Activated B cell treated with CpG ODN at 0.5 μM for 24 hours (primary cell): Measurements from ENCODE around the gene C5orf46. TPM values are rescaled to one million over a fixed set of nuclear protein-coding genes. Genes with fewer than 3 reads are reported as not detected.

Source experiments
- ATAC-seq: fragments of 200-7000 bp; cut with Tn5 transposase; one replicate; pipeline ENCODE4 v1.10.0; 2021; ENCODE audit warnings: low read depth, mild to moderate bottlenecking, moderate library complexity
- CTCF ChIA-PET: fragments of 350-600 bp; sonication (Branson Sonifier 250); formaldehyde crosslinking; loops from one replicate; lab custom pipeline; 2021; ENCODE audit warnings: antibody characterized with exemption; lab: Charles Lee
- POLR2A ChIA-PET: fragments of 350-600 bp; sonication (Branson Sonifier 250); formaldehyde crosslinking; loops from one replicate; lab custom pipeline; 2021; ENCODE audit warnings: antibody characterized with exemption; lab: Charles Lee
- DNase-seq: peaks from one replicate; pipeline ENCODE4 v3.0.0; 2022
- H3K27ac Mint-ChIP-seq: one replicate; pipeline ENCODE4 v1.8.0; 2020; ENCODE audit warnings: mixed read lengths
- H3K27me3 Mint-ChIP-seq: one replicate; pipeline ENCODE4 v1.8.0; 2021; ENCODE audit warnings: mixed read lengths
- H3K36me3 Mint-ChIP-seq: one replicate; pipeline ENCODE4 v1.8.0; 2021; ENCODE audit warnings: low read depth, mixed read lengths
- H3K4me1 Mint-ChIP-seq: one replicate; pipeline ENCODE4 v1.8.0; 2021; ENCODE audit warnings: mixed read lengths
- H3K4me3 Mint-ChIP-seq: one replicate; pipeline ENCODE4 v1.8.0; 2020; ENCODE audit warnings: mild to moderate bottlenecking, mixed read lengths
- H3K9me3 Mint-ChIP-seq: one replicate; pipeline ENCODE4 v1.8.0; 2020; ENCODE audit warnings: mixed read lengths
- intact Hi-C: fragments of 100-400 bp; cut with micrococcal nuclease; formaldehyde crosslinking; loops from one replicate; pipeline ENCODE4 v1.15.1; 2024
- total RNA-seq: library from RNA; stranded (reverse); gene quantifications from 2 replicates; pipeline ENCODE4 v1.2.3, GENCODE V29; 2022
- TF ChIP-seq, protein P1 (sequence below): fragments of 200-600 bp; IDR thresholded peaks from one replicate; pipeline ENCODE4 v1.8.0; 2022; ENCODE audit warnings: antibody characterized with exemption, mild to moderate bottlenecking

Gene C5orf46
- total RNA-seq, 1 donor from 2014 or later, result not detected

DNA sequence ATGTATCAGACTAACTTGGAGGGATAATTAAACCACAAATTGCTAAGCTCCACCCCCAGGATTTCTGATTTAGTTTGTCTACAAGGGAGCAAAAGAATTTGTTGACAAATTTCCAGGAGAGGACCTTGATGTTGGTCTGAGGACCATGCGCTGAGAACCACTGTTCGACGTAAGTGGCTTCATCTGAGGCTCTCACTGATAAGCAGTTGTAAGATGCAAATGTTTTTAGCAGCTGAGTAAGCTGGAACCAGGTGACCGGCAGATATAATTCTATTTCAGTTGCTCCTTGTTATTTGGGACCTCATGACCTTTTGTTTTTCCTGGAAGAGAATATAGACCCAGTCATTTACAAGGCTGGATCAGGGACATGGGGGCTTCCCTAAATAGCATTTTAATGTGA, 60.7 kb downstream of the C5orf46 start:
- CTCF ChIA-PET, result no interaction called here
- Mint-ChIP-seq H3K27me3 (peaks cover 18% of the 10 kb centered on the region), H3K4me3 (no peak overlapping the region), H3K27ac (no peak overlapping the region), H3K36me3 (no peaks in the 10 kb centered on the region), H3K9me3 (no peaks in the 10 kb centered on the region), H3K4me1 (no peaks in the 10 kb centered on the region)
- intact Hi-C loops, result loop anchor here (5.0 kb wide), 1 partner anchor 753 kb away; no protein-coding TSS in a partner anchor
- TF ChIP-seq, protein P1, sequence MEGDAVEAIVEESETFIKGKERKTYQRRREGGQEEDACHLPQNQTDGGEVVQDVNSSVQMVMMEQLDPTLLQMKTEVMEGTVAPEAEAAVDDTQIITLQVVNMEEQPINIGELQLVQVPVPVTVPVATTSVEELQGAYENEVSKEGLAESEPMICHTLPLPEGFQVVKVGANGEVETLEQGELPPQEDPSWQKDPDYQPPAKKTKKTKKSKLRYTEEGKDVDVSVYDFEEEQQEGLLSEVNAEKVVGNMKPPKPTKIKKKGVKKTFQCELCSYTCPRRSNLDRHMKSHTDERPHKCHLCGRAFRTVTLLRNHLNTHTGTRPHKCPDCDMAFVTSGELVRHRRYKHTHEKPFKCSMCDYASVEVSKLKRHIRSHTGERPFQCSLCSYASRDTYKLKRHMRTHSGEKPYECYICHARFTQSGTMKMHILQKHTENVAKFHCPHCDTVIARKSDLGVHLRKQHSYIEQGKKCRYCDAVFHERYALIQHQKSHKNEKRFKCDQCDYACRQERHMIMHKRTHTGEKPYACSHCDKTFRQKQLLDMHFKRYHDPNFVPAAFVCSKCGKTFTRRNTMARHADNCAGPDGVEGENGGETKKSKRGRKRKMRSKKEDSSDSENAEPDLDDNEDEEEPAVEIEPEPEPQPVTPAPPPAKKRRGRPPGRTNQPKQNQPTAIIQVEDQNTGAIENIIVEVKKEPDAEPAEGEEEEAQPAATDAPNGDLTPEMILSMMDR, result no peak
- POLR2A ChIA-PET, result no interaction called here
- DNase-seq, result no peak
- no peak for ATAC-seq

DNA sequence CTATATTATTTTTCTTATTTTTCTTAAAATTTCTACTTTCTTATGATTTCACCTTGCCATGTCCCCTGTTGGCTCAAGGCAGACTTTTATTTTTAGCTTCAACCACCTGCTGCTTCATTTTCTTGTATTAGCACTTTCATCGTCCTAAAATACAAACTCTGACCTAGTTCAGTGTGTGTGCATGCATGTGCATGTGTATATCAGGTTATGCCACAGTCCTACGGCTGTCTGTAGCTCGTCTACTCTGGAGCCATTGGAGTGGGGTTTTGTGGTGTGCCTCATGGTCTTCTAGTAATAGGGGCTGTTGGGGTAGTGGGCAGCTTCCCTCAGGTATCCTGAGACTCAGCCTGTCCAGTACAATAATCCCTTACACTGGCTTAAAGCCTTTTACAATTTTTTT, 61.5 kb downstream of the C5orf46 start:
- CTCF ChIA-PET, result no interaction called here
- Mint-ChIP-seq H3K36me3 (no peaks in the 10 kb centered on the region), H3K4me1 (no peaks in the 10 kb centered on the region), H3K27me3 (peaks cover 18% of the 10 kb centered on the region), H3K27ac (no peak overlapping the region), H3K9me3 (no peaks in the 10 kb centered on the region), H3K4me3 (no peak overlapping the region)
- TF ChIP-seq, protein P1, result no peak
- ATAC-seq (no peak), DNase-seq (no peak)
- intact Hi-C loops, result loop anchor here (5.0 kb wide), 1 partner anchor 753 kb away; no protein-coding TSS in a partner anchor
- POLR2A ChIA-PET, result no interaction called here

DNA sequence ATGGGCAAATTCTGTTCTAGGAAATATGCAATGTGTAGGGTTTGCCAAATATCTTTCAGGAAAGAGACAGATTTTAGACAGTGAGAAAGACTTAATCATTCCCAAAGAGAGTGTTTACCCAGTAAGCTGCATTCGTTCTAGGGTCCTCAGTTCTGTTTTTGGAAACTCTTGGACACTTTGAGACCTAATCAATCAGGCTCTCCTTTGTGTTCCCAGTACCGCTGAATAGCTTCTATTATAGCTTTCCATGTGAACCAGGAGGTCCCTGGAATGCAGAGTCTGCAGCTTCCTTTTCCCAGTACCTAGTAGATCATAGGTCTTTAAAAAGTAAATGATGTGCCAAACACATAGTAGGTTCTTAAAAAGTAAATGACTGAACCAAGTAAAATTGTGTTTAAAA, 63.5 kb downstream of the C5orf46 start:
- H3K9me3 Mint-ChIP-seq, result no peaks in the 10 kb centered on the region
- intact Hi-C loops, result no loop called here
- ATAC-seq (no peak), DNase-seq (no peak)
- H3K4me1 Mint-ChIP-seq, result no peaks in the 10 kb centered on the region
- H3K36me3 Mint-ChIP-seq, result no peaks in the 10 kb centered on the region
- H3K4me3 Mint-ChIP-seq, result no peak overlapping the region
- ChIA-PET CTCF (interaction anchor here (1.5 kb wide), 1 partner anchor 15 kb away, joined by 3 read pairs; no protein-coding TSS in a partner anchor), POLR2A (no interaction called here)
- H3K27ac Mint-ChIP-seq, result no peak overlapping the region
- TF ChIP-seq, protein P1, result no peak
- peaks cover 12% of the 10 kb centered on the region for H3K27me3 Mint-ChIP-seq

Other genes starting within 250 kb of the C5orf46 start
- 2.0 and 3.1 TPM in 2 replicates for gene JAKMIP2, start 123.8 kb downstream of the C5orf46 start, total RNA-seq
- gene SPINK1, start 74.9 kb downstream of the C5orf46 start, total RNA-seq, result not detected in 2 replicates
- gene SCGB3A2, start 27.8 kb downstream of the C5orf46 start, total RNA-seq, result not detected in 2 replicates
- not detected in 2 replicates for gene SPINK5, start 157.4 kb upstream of the C5orf46 start, total RNA-seq